Spleen (tissue), 11 donors: Measurements from ENCODE around the gene USP6NL. TPM values are rescaled to one million over a fixed set of nuclear protein-coding genes. Genes with fewer than 3 reads are reported as not detected.

Source experiments
- DNase-seq: peaks from one replicate; pipeline ENCODE4 v3.0.0-alpha.2; 2020
- H3K27ac ChIP-seq, 8 donors: fragments of 200-600 bp; sonication (generic) in 7 of 8; 1 replicate in 4 of 8; 2 replicates in 4 of 8; pipeline versions ENCODE4 v1.5.0 to v1.8.0; 2016 to 2021; ENCODE audit warnings: inconsistent platforms in 4 of 8, mild to moderate bottlenecking in 4 of 8, moderate library complexity in 1 of 8
- H3K27me3 ChIP-seq, 7 donors: fragments of 200-600 bp; sonication (generic) in 6 of 7; replicated peaks in 1 of 7; 1 replicate in 4 of 7; 2 replicates in 3 of 7; pipeline versions ENCODE4 v1.5.0 to v1.8.0; 2016 to 2021; ENCODE audit warnings: inconsistent platforms in 3 of 7, mild to moderate bottlenecking in 1 of 7
- H3K36me3 ChIP-seq, 6 donors: fragments of 200-600 bp; sonication (generic) in 5 of 6; 1 replicate in 4 of 6; 2 replicates in 2 of 6; pipeline versions ENCODE4 v1.5.0 to v1.8.0; 2016 to 2021; ENCODE audit warnings: inconsistent platforms in 2 of 6
- H3K4me1 ChIP-seq, 6 donors: fragments of 200-600 bp; sonication (generic) in 5 of 6; 1 replicate in 3 of 6; 2 replicates in 3 of 6; pipeline versions ENCODE4 v1.5.0 to v1.8.0; 2016 to 2021; ENCODE audit warnings: inconsistent platforms in 3 of 6
- H3K4me3 ChIP-seq, 8 donors: fragments of 200-600 bp; sonication (generic) in 7 of 8; 1 replicate in 4 of 8; 2 replicates in 4 of 8; pipeline versions ENCODE4 v1.5.0 to v1.8.0; 2016 to 2021; ENCODE audit warnings: inconsistent platforms in 4 of 8, mild to moderate bottlenecking in 4 of 8, moderate library complexity in 2 of 8
- H3K9me3 ChIP-seq, 8 donors: fragments of 200-600 bp; sonication (generic) in 7 of 8; 1 replicate in 4 of 8; 2 replicates in 4 of 8; pipeline versions ENCODE4 v1.5.0 to v1.8.0; 2016 to 2021; ENCODE audit warnings: inconsistent platforms in 4 of 8
- POLR2A ChIP-seq, 3 donors: fragments of 450-650 bp; IDR thresholded peaks; one replicate each; pipeline ENCODE4 v1.5.1; 2017; ENCODE audit warnings: antibody characterized with exemption in 3 of 3, mild to moderate bottlenecking in 1 of 3
- POLR2AphosphoS5 ChIP-seq, 3 donors: sonication (generic); formaldehyde crosslinking; IDR thresholded peaks; one replicate each; pipeline ENCODE4 v1.5.1; 2017; ENCODE audit warnings: antibody characterized with exemption in 3 of 3
- WGBS, 5 donors: extraction: QIAGEN DNeasy Blood & Tissue Kit in 3 of 5; methylation state at CpG; one replicate each; pipeline versions ENCODE4 v1.1.5 to v1.1.7; 2013 to 2018; 5-methylcytosine and 5-hydroxymethylcytosine counted together
- intact Hi-C: fragments of 100-400 bp; cut with DNase I; formaldehyde crosslinking; loops from one replicate; pipeline ENCODE4 v1.15.0; 2023; ENCODE audit warnings: low total_unique reads
- polyA plus RNA-seq, 3 donors: library from polyadenylated mRNA; stranded (reverse); fragments of 200-250 nt; gene quantifications; one replicate each; pipeline ENCODE4 v1.2.1, GENCODE V29; 2013
- total RNA-seq, 7 donors: library from RNA; depleted of rRNA in 3 of 7; stranded (reverse); fragments of >200 nt in 3 of 7; fragmentation: NEBNext Ultra II Directional in 4 of 7; extraction: Animal tissue kit (Norgen Biotek cat#: 25700) in 4 of 7; gene quantifications; one replicate each; pipeline versions ENCODE4 v1.1.0 to v1.2.1, GENCODE V29; 2016 to 2021
- TF ChIP-seq, protein P1 (sequence below), 11 experiments: fragments of 200-600 bp in 7 of 11; fragments of 450-650 bp in 4 of 11; sonication (generic) in 4 of 11; IDR thresholded peaks in 8 of 11; conservative IDR thresholded peaks in 3 of 11; 1 replicate in 7 of 11; 2 replicates in 4 of 11; pipeline versions ENCODE4 v1.4.0 to v1.8.0; 2016 to 2021; ENCODE audit warnings: antibody characterized with exemption in 11 of 11, inconsistent platforms in 4 of 11, mild to moderate bottlenecking in 1 of 11
- donor health status: healthy with polysubstance abuse.
- donor health status: DM: no; HTN: no; CAD: no; lungs with moderate emphysema.
- donor health status: DM: no; HTN: no; CAD: no.
- donor health status: Bipolar disorder and iron deficiency.
- donor health status: healthy.
- donor health status: DM: no; HTN: no; CAD: no.
- donor health status: DM: yes; HTN: yes; CAD: no.

The USP6NL gene
- total and polyA plus RNA-seq, 10 donors: 11.0 to 51.7 (median 37.7) TPM

- 84 to 91% (median 85%) methylated on average over 3 of the region's 3 CpGs for WGBS, 5 donors
- H3K4me1 ChIP-seq: peaks cover 14 to 88% (median 37%) of the 10 kb centered on the region in 6 donors
- no peak for TF ChIP-seq POLR2AphosphoS5 (IDR thresholded peaks at IDR 0.05)
- no peak for TF ChIP-seq POLR2A (IDR thresholded peaks at IDR 0.05)
- TF ChIP-seq, protein P1, sequence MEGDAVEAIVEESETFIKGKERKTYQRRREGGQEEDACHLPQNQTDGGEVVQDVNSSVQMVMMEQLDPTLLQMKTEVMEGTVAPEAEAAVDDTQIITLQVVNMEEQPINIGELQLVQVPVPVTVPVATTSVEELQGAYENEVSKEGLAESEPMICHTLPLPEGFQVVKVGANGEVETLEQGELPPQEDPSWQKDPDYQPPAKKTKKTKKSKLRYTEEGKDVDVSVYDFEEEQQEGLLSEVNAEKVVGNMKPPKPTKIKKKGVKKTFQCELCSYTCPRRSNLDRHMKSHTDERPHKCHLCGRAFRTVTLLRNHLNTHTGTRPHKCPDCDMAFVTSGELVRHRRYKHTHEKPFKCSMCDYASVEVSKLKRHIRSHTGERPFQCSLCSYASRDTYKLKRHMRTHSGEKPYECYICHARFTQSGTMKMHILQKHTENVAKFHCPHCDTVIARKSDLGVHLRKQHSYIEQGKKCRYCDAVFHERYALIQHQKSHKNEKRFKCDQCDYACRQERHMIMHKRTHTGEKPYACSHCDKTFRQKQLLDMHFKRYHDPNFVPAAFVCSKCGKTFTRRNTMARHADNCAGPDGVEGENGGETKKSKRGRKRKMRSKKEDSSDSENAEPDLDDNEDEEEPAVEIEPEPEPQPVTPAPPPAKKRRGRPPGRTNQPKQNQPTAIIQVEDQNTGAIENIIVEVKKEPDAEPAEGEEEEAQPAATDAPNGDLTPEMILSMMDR (IDR thresholded peaks at IDR 0.05 in 8 of 11, conservative IDR thresholded peaks at IDR 0.05 in 3 of 11): no peak
- no peak overlapping the region for H3K4me3 ChIP-seq
- no peaks in the 10 kb centered on the region for H3K36me3 ChIP-seq
- H3K27ac ChIP-seq: no peak overlapping the region
- intact Hi-C loops: no loop called here
- no peak for DNase-seq
- H3K9me3 ChIP-seq: no peaks in the 10 kb centered on the region
- no peaks in the 10 kb centered on the region for H3K27me3 ChIP-seq
Observed at GRCh38 chr10:11541296-11541695, 70.2 kb downstream of the USP6NL start.

DNA sequence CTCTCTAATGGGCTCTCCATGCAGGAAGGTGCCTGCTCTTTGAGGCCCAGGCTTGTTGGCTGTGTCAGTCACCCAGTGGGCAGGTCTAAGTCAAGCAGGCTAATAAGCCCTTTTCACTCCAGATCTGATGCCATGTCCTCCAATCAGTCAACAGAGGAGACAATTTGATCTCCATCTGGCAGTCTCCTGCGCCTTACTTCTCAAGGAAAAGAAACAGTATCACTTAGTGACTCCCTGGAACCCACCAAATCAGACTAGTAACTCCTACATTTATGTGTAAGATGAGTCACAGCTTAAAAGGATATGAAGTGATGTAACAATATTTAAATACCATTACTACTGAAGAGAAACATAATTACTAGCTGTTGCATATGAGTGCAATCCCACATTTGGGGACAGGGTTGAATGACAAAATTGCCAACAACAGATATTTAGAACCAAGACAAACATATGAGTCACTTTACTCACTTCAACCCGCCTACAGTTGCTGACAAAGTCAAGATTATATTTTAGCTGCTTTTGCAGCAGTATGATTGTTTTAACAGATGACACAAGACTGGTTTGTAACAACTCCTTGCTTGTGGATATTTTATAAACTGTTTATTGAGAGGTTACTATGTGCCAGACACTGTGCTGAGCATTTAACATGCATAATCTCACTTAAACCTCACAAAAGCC lies 72.1 kb downstream of the USP6NL start:
- H3K36me3 ChIP-seq: no peaks in the 10 kb centered on the region
- DNase-seq: no peak
- H3K27me3 ChIP-seq: no peaks in the 10 kb centered on the region
- intact Hi-C loops: no loop called here
- WGBS, 5 donors: 74 to 94% (median 87%) methylated on average over 2 of the region's 2 CpGs
- H3K4me1 ChIP-seq: peaks cover 8 to 88% (median 39%) of the 10 kb centered on the region in 6 donors
- no peak overlapping the region for H3K4me3 ChIP-seq
- H3K9me3 ChIP-seq: no peaks in the 10 kb centered on the region
- TF ChIP-seq, protein P1 (IDR thresholded peaks at IDR 0.05 in 8 of 11, conservative IDR thresholded peaks at IDR 0.05 in 3 of 11): no peak
- no peak for TF ChIP-seq POLR2AphosphoS5 (IDR thresholded peaks at IDR 0.05)
- no peak for TF ChIP-seq POLR2A (IDR thresholded peaks at IDR 0.05)
- H3K27ac ChIP-seq: peak overlapping the region in 4 of 8 donors; percentile 10 to 59 (median 23)

DNA sequence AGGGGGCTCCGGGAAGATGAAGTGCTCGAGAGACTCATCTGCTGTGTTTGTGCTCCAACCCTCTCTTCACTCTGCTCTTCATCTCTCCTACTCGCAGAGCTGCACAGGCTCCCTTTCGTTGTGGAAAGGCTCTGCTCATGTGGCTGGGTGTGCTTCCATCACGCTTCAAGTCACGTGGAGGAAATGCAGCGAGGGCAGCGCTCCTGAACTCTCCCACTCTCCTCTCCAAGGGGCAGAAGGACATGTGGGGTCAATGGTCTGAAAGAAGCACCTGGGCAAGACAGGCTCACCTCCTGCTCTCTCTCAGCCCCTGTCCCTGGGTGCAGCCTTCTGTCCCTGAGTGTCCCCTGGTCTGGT lies 72.6 kb downstream of the USP6NL start:
- H3K9me3 ChIP-seq: no peaks in the 10 kb centered on the region
- no peak for DNase-seq
- peaks cover 8 to 89% (median 40%) of the 10 kb centered on the region in 6 donors for H3K4me1 ChIP-seq
- H3K27me3 ChIP-seq: no peaks in the 10 kb centered on the region
- TF ChIP-seq POLR2AphosphoS5 (IDR thresholded peaks at IDR 0.05) (no peak), POLR2A (IDR thresholded peaks at IDR 0.05) (no peak)
- TF ChIP-seq, protein P1 (IDR thresholded peaks at IDR 0.05 in 8 of 11, conservative IDR thresholded peaks at IDR 0.05 in 3 of 11): no peak
- intact Hi-C loops: no loop called here
- 70 to 86% (median 81%) methylated on average over 8 of the region's 8 CpGs for WGBS, 5 donors
- peak overlapping the region in 4 of 8 donors; percentile 10 to 59 (median 23) for H3K27ac ChIP-seq
- no peak overlapping the region for H3K4me3 ChIP-seq
- H3K36me3 ChIP-seq: no peaks in the 10 kb centered on the region

DNA sequence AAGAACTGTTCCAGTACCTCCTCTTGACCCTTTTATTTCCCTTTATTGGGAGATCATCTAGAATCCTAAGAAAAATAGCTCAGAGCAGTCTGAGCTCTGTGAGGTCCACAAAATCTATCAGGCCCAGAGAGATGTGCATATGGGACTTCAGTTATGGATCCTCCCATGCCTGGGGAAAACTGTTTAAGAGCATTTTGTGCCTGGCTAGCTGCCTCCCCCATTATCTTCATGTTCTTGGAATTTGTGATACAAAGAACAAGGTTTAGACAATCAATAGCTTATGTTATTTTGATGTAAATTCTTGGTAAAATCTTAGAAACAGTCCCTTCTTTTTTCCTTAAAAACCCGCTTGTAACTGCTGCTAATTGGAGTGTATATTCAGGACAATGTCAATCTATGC lies 75.2 kb downstream of the USP6NL start:
- peaks cover 17 to 95% (median 62%) of the 10 kb centered on the region in 6 donors for H3K4me1 ChIP-seq
- intact Hi-C loops: no loop called here
- no peak overlapping the region for H3K4me3 ChIP-seq
- H3K36me3 ChIP-seq: no peaks in the 10 kb centered on the region
- H3K27ac ChIP-seq: peak overlapping the region in 5 of 8 donors; percentile 21 to 65 (median 35)
- DNase-seq: no peak
- TF ChIP-seq, protein P1 (IDR thresholded peaks at IDR 0.05 in 8 of 11, conservative IDR thresholded peaks at IDR 0.05 in 3 of 11): no peak
- TF ChIP-seq POLR2AphosphoS5 (IDR thresholded peaks at IDR 0.05) (no peak), POLR2A (IDR thresholded peaks at IDR 0.05) (no peak)
- no peaks in the 10 kb centered on the region for H3K9me3 ChIP-seq
- H3K27me3 ChIP-seq: no peaks in the 10 kb centered on the region
- 89 to 97% (median 92%) methylated on average over 1 of the region's 1 CpG for WGBS, 5 donors
